ENCODE results near the gene PIGW.

The PIGW gene

GRCh38 chr17:36586138-36586537 is 51.4 kb downstream of the PIGW start:
- H3K4me3 ChIP-seq (ENCODE audit: low read length) = no peak overlapping the region
- H3K27me3 ChIP-seq (ENCODE audit: control insufficient read depth, low read length) = no peaks in the 10 kb centered on the region
- no peaks in the 10 kb centered on the region for H3K9me3 ChIP-seq (ENCODE audit: control insufficient read depth, insufficient read depth, low read length)
- peaks cover 91% of the 10 kb centered on the region for H3K36me3 ChIP-seq (ENCODE audit: control insufficient read depth, low read length)
- TF ChIP-seq EZH2phosphoT487 (IDR thresholded peaks at IDR 0.05; ENCODE audit: borderline replicate concordance, low read length) = no peak
- TF ChIP-seq CTCF (IDR thresholded peaks at IDR 0.05; ENCODE audit: low read depth, low read length, poor library complexity, severe bottlenecking) = no peak
- no peak overlapping the region for H3K4me2 ChIP-seq (ENCODE audit: low read length)
- peaks cover 26% of the 10 kb centered on the region for H3K4me1 ChIP-seq (ENCODE audit: control insufficient read depth, low read length)
- H3K27ac ChIP-seq (ENCODE audit: low read depth, low read length) = no peak overlapping the region
- peaks cover 13% of the 10 kb centered on the region for H3K79me2 ChIP-seq (ENCODE audit: control insufficient read depth, low read length)
- H4K20me1 ChIP-seq (ENCODE audit: control insufficient read depth, insufficient read depth, low read depth, low read length) = peaks cover 9% of the 10 kb centered on the region
- H3F3A ChIP-seq (ENCODE audit: control insufficient read depth, insufficient read depth) = peaks cover 44% of the 10 kb centered on the region
- no peaks in the 10 kb centered on the region for H3K9me2 ChIP-seq (replicated peaks; ENCODE audit: control insufficient read depth, low read length)
